ENCODE results near the gene KCP.

KCP gene

DNA sequence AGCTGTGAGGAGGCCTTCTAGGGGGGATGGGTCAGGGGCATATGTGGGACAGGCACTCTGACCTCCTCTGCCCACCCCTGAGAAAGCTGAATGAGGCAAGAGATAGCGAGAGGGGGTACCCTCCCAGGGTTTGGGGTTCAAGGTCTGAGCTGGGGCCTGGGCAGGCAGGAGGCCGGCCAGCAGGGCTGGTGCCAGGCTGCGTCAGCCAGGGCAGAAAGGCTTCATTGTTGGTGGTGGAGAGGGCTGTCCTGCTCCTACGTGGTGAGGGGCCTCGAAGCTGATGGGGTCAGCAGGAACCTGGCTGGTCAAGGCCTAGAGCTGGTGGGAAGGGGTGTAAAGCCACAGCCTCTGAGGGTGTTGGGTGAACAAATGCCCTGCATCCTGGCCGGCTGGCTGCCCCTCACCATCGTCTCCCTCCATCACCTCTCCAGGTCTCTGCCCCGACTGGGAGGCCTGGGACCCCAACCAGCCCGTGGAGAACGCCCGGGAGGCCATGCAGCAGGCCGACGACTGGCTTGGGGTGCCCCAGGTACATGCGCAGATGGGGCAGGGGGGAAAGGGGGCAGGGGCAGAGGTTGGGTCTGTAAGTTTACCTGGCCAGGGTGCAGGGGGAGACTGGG, 73.7 kb downstream of the KCP start:
- DNase-seq = no peak

DNA sequence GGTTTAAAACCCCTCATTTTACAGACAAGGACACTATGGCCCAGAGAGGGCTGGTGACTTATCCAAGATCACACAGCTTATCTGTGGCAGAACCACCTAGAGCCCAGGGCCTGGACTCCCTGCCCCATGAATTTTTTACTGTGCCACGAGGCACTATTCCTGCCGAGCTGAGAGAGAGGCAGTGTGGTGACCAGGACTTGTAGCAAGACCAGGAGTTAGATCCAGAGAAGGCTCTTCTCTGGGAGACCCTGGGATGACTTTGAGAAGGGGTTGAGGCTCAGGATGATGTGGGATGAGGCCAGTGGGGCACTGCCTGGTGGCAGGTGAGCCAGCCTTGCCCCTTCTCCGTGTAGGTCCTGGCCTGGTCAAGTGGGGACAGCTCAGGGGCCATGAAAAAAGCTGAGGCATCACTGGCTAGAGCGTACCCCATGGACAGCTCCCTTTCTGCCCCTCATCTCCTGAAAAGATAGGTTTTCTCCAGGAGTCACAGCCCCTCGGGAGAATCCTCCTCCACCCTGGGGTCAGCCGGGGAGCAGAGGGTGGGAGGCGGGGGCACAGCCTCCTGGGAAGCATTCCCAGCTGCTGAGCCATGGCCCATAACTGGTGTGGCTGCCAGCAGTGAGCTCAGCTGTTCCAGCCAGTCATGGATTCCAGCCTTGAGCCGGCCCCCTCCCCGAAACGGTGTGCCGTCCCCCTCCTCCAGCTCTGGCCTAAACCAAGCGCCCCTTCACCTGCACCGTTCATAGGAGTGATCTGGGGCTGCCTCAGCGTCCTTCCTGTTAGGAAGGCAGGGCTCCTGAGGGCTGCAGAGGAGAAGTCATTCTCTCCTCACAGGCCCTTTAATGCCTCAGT, 74.5 kb downstream of the KCP start:
- no peak for DNase-seq

GRCh38 chr7:128835231-128835751, 75.2 kb downstream of the KCP start:
- no peak for DNase-seq

- DNase-seq = no peak
These were observed 76.6 kb downstream of the KCP start for GRCh38 chr7:128833946-128834325.

- no peak for DNase-seq
These were observed 77.2 kb downstream of the KCP start for GRCh38 chr7:128833148-128833945.

DNA sequence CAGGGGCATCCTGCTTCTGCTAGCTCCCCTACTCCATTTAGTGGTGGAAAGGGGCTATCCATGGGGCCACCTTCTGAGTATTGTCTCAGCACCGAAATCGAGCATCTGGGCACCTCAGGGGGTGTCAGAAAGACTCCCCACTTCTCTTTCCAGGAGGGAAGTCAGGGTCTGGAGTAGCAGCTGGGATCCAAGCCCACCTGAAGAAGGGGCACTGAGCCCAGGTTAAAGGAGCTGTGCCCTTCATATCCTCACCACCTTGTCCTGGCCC, 77.7 kb downstream of the KCP start:
- no peak for DNase-seq

DNA sequence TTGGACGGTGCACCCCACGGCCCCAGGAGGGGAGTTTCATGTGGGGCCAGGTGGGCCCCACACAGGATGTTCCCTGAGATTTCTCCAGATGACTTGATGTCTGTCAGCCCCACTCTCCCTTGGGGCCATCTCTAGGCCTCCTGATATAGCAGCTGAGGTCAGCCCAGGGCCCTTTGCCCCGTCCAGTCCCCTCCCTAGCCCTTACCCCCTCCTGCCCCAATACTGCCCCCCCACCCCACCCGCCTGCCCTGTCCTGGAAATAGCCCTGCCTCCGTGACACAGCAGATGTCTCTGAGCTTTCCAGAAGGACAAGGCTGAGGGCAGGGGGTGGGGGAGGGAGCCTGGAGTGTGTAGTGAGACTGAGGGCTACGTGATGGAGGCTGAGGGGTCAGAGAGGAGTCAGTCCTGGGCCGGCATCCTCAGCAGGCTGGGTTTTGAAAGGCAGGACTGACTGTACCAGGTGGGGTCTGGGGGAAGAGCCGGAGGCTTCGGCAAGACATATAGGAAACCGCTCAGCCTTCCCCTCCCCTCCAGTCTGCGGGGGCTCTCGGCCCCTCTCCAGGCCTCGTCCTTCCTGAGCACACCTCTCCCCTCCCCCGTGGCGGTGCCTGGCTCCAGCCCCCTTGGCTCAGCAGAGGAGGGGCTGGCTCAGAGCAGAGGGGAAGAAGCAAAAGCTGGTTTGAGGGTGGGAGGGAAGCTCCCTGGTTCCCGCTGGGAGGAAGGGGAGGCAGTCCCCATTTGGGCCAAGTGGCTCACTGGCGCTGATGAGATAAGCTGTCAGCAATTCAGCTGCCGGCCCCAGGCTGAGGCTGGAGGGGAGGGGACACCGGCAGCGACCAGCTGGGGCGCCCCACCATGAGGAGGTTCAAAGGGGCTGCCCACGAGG, 78.3 kb downstream of the KCP start:
- DNase-seq = no peak

DNA sequence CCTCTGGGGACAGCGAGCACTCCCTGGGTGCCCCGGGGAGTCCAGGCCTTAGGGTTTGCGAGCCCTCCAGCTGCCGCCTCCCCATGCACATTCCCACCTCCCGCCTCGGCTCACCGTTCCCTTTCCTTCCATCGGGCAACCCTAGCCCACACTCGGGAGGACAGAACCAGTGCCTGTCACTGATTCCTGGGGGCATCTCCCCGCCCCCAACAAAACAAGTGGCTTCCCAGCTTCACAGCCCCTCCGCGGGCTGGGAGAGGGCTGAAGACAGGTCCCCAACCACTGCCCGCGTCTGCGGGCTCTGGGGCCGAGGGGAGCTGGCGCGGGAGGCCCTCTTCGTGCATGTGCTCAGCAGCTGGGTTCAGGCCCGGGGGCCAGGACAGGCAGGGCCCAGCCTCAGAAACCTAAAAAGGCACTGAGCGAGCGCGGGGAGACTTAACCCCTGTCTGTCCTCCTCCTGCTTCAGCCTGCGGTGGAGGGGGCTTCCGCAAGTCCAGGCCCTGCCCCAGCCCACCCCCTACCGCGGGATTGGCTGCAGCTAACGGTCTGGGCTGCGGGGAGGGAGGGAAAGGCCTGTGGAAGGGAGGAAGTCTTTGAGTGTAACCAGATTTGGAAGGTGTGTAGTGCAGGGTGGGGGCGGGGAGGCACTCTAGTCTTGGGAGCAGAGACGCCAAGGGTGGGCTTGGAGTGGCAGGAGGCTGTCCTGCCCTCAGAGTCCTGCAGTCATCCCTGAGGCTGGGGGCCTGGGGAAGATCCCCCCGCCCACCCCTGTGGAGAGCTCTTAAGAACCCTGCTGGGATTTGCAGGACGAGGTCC, 79.1 kb downstream of the KCP start:
- no peak for DNase-seq

GRCh38 chr7:128830231-128831177, 80.0 kb downstream of the KCP start, which contains the start of gene FLNC:
Gene FLNC, plus strand, starts transcription at chr7:128830406. Its CDS starts 232 bp downstream, at chr7:128830638.
- DNase-seq = no peak

- no peak for DNase-seq
These were observed 80.9 kb downstream of the KCP start for GRCh38 chr7:128829391-128830166.

- DNase-seq = no peak
These were observed 82.4 kb downstream of the KCP start for GRCh38 chr7:128827971-128828711.

GRCh38 chr7:128827248-128827958, 83.1 kb downstream of the KCP start:
- no peak for DNase-seq

DNA sequence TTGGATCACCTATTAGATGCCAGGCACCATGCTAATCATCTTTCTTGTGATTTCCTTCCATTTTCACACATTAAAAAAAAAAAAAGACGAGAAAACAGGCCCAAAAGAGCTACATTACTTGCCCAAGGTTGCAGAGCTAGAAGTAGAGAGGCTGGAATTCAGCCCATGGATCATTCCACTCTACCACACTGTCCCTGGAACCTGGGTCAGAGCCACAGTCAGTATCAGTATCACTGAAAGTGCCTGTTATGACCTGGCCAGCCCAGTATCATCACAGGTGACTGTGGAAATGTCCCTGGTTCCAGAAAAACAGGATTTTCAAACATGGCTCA, 83.6 kb downstream of the KCP start:
- DNase-seq = no peak

Measured in SIG-M5 (cell line).